ENCODE data around the gene THRAP3. TPM values are rescaled to one million over a fixed set of nuclear protein-coding genes. Genes with fewer than 3 reads are reported as not detected.

The THRAP3 gene
- polyA plus RNA-seq, 1 of the 3 experiments (the other 2 are of a cell fraction), result 33.7 TPM

GRCh38 chr1:36350659-36351226 is 126.5 kb downstream of the THRAP3 start (continued):
- TF ChIP-seq REST (IDR thresholded peaks at IDR 0.05; ENCODE audit: low read depth, low read length), result no peak
- TF ChIP-seq SIN3A (IDR thresholded peaks at IDR 0.05; ENCODE audit: borderline replicate concordance, low read depth, low read length), result no peak
- TF ChIP-seq RXRA (IDR thresholded peaks at IDR 0.05; ENCODE audit: borderline replicate concordance, low read depth), result peak; percentile 83; the same call in 1 of the 2 replicates
- TF ChIP-seq FOXM1 (IDR thresholded peaks at IDR 0.05; ENCODE audit: low read depth), result no peak
- TF ChIP-seq YY1 (IDR thresholded peaks at IDR 0.05; ENCODE audit: low read depth), result no peak
- TF ChIP-seq SMC3 (IDR thresholded peaks at IDR 0.05; ENCODE audit: low read depth, low read length), result no peak
- peak; percentile 86 for TF ChIP-seq FOSL2 (IDR thresholded peaks at IDR 0.05; ENCODE audit: borderline replicate concordance, low read depth)
- peak; percentile 76; the same call in 1 of the 2 replicates for TF ChIP-seq TCF12 (IDR thresholded peaks at IDR 0.05)
- TF ChIP-seq POLR2AphosphoS5 (IDR thresholded peaks at IDR 0.05; ENCODE audit: low read depth, low read length), result no peak
- TF ChIP-seq, protein P1, sequence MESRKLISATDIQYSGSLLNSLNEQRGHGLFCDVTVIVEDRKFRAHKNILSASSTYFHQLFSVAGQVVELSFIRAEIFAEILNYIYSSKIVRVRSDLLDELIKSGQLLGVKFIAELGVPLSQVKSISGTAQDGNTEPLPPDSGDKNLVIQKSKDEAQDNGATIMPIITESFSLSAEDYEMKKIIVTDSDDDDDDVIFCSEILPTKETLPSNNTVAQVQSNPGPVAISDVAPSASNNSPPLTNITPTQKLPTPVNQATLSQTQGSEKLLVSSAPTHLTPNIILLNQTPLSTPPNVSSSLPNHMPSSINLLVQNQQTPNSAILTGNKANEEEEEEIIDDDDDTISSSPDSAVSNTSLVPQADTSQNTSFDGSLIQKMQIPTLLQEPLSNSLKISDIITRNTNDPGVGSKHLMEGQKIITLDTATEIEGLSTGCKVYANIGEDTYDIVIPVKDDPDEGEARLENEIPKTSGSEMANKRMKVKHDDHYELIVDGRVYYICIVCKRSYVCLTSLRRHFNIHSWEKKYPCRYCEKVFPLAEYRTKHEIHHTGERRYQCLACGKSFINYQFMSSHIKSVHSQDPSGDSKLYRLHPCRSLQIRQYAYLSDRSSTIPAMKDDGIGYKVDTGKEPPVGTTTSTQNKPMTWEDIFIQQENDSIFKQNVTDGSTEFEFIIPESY (IDR thresholded peaks at IDR 0.05; ENCODE audit: borderline replicate concordance, low read depth), result peak; percentile 70; the same call in 1 of the 2 replicates
- TF ChIP-seq MEF2A (IDR thresholded peaks at IDR 0.05; ENCODE audit: borderline replicate concordance, low read depth), result no peak
- TF ChIP-seq TAF1 (IDR thresholded peaks at IDR 0.05; ENCODE audit: borderline replicate concordance, low read depth, low read length), result no peak
- TF ChIP-seq CTCF (IDR thresholded peaks at IDR 0.05), result no peak
